Epithelial cell of umbilical artery (primary cell): ENCODE measurements around the gene TEX261. TPM values are rescaled to one million over a fixed set of nuclear protein-coding genes. Genes with fewer than 3 reads are reported as not detected.

Experiments used
- total RNA-seq: library from RNA; depleted of rRNA; stranded (reverse); fragments of >200 nt; gene quantifications from 2 replicates; pipeline ENCODE4 v1.2.3, GENCODE V29; 2014

TEX261 gene
- 19.9 and 20.8 TPM in 2 replicates for total RNA-seq

GRCh38 chr2:70994699-70995425 is at the start of gene TEX261:
TEX261 (minus strand) TSS chr2:70994873; CDS start chr2:70994757, 116 bp downstream.

DNA sequence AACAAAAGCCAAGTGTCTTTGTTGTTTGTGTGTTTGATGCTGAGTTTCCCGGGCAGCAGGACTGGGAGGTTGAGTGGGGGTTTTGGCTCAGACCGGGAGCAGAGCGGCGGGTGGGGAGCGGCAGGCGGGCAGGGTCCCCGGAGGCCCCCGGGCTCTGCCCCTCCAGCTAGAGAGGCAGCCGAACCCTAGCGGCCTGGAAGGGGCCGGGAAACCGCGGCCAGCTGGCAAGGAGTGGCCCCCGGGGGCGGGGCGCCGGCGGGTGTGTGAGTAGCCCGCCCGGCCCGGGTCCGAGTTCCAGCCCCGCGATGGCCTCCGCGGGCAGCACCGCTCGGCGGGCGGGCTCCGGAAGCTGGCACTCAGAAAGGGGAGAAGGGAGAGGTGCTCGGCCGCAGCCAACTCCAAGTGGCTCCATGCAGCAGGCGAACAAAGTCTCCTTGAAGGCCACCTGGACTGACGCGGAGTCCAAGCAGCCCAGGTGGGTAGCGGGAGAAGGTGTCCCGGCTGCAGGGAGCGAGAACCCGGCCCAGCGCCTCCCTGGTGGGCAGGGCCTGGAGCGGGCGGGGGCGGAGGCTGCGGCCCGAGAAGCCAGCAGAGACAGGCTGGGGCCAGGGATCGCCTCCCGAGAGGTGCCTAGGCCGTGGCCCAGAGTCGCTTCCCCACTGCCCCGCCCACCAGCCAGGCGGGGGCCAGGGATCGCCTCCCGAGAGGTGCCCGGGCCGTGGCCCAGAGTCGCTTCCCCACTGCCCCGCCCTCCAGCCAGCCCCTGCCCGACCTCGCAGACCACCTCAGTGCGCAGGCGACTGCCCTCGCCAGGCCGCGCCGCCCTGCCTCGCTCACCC is 16.1 kb downstream of the TEX261 start, which contains the start of gene ANKRD53:
ANKRD53 (plus strand) TSS at position 290 of the 839 bp plus-strand sequence; CDS start at position 306, 16 bp downstream.

Other genes starting within 250 kb of the TEX261 start
- gene ADD2, start 226.7 kb downstream of the TEX261 start, total RNA-seq = 1.8 and 2.9 TPM in 2 replicates
- 0.76 TPM in 1 of 2 replicates, not detected in the other for gene FIGLA, start 204.2 kb downstream of the TEX261 start, total RNA-seq
- 0.15 TPM in 1 of 2 replicates, not detected in the other for gene CLEC4F, start 174.3 kb downstream of the TEX261 start, total RNA-seq
- gene CD207, start 159.1 kb downstream of the TEX261 start, total RNA-seq = under 0.01 and 0.30 TPM in 2 replicates
- 2.9 and 4.7 TPM in 2 replicates for gene VAX2, start 94.3 kb downstream of the TEX261 start, total RNA-seq
- 0.15 and 0.65 TPM in 2 replicates for gene ATP6V1B1, start 59.0 kb downstream of the TEX261 start, total RNA-seq
- 0.15 and 0.32 TPM in 2 replicates for gene ANKRD53, start 16.2 kb downstream of the TEX261 start, total RNA-seq
- gene NAGK, start 73.8 kb upstream of the TEX261 start, total RNA-seq = 46.8 and 71.3 TPM in 2 replicates
- gene MCEE, start 135.4 kb upstream of the TEX261 start, total RNA-seq = 9.4 and 9.6 TPM in 2 replicates
- gene MPHOSPH10, start 135.8 kb upstream of the TEX261 start, total RNA-seq = 28.6 and 34.2 TPM in 2 replicates
- 0.32 and 0.91 TPM in 2 replicates for gene PAIP2B, start 232.2 kb upstream of the TEX261 start, total RNA-seq